ENCODE results near the gene RNF103. TPM values are rescaled to one million over a fixed set of nuclear protein-coding genes. Genes with fewer than 3 reads are reported as not detected.

Gene RNF103
- total RNA-seq, 1 experiment from 2014 or later, result 10.1 TPM

GRCh38 chr2:86617738-86618137, 5.9 kb downstream of the RNF103 start:
- Histone ChIP-seq H3K9me3 (ENCODE audit: low read depth, low read length, poor library complexity, severe bottlenecking) (no peaks in the 10 kb centered on the region), H3K27ac (ENCODE audit: low read depth, low read length, poor library complexity, severe bottlenecking) (no peak overlapping the region), H3K4me1 (ENCODE audit: insufficient read depth, low read length, poor library complexity, severe bottlenecking) (no peaks in the 10 kb centered on the region), H3K36me3 (ENCODE audit: insufficient read depth, low read length, poor library complexity, severe bottlenecking) (peaks cover 14% of the 10 kb centered on the region), H3K4me3 (ENCODE audit: low read depth, low read length, poor library complexity, severe bottlenecking) (no peak overlapping the region), H3K27me3 (replicated peaks; ENCODE audit: insufficient read depth, low read depth, low read length, poor library complexity) (no peaks in the 10 kb centered on the region)
- BruUV-seq (replicated peaks), result no TSS peak
- TF ChIP-seq EZH2 (IDR thresholded peaks at IDR 0.05; ENCODE audit: borderline replicate concordance, low read depth, low read length, poor library complexity, severe bottlenecking), result no peak
- TF ChIP-seq, protein P1, sequence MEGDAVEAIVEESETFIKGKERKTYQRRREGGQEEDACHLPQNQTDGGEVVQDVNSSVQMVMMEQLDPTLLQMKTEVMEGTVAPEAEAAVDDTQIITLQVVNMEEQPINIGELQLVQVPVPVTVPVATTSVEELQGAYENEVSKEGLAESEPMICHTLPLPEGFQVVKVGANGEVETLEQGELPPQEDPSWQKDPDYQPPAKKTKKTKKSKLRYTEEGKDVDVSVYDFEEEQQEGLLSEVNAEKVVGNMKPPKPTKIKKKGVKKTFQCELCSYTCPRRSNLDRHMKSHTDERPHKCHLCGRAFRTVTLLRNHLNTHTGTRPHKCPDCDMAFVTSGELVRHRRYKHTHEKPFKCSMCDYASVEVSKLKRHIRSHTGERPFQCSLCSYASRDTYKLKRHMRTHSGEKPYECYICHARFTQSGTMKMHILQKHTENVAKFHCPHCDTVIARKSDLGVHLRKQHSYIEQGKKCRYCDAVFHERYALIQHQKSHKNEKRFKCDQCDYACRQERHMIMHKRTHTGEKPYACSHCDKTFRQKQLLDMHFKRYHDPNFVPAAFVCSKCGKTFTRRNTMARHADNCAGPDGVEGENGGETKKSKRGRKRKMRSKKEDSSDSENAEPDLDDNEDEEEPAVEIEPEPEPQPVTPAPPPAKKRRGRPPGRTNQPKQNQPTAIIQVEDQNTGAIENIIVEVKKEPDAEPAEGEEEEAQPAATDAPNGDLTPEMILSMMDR (conservative IDR thresholded peaks at IDR 0.05; ENCODE audit: low read depth, low read length), result no peak
- ChIA-PET CTCF (no interaction called here), POLR2A (ENCODE audit: low non-redundant PET) (no interaction called here)
- intact Hi-C loops (cut with micrococcal nuclease; ENCODE audit: unreplicated experiment), result no loop called here
- DNase-seq (ENCODE audit: low spot score), result no peak

DNA sequence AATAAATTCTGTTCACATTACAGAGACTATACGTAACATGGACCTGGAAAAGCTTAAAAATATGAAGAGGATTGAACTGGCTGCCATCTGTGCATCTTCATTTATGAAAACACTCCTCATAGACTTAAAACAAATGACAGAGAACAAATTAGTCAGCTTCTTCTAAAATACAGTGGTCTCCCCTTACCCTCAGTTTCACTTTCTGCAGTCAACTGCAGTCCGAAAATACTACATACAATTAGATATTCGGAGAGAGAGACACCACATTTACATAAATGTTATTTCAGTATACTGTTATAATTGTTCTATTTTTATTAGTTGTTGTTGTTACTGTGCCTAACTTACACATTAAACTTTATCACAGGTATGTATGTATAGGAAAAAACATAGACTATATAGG, 6.5 kb downstream of the RNF103 start:
- no peak for DNase-seq (ENCODE audit: low spot score)
- POLR2A ChIA-PET (ENCODE audit: low non-redundant PET), result no interaction called here
- BruUV-seq (replicated peaks), result no TSS peak
- Histone ChIP-seq H3K4me3 (ENCODE audit: low read depth, low read length, poor library complexity, severe bottlenecking) (no peak overlapping the region), H3K27ac (ENCODE audit: low read depth, low read length, poor library complexity, severe bottlenecking) (no peak overlapping the region), H3K4me1 (ENCODE audit: insufficient read depth, low read length, poor library complexity, severe bottlenecking) (no peaks in the 10 kb centered on the region), H3K36me3 (ENCODE audit: insufficient read depth, low read length, poor library complexity, severe bottlenecking) (peaks cover 14% of the 10 kb centered on the region), H3K27me3 (replicated peaks; ENCODE audit: insufficient read depth, low read depth, low read length, poor library complexity) (no peaks in the 10 kb centered on the region), H3K9me3 (ENCODE audit: low read depth, low read length, poor library complexity, severe bottlenecking) (no peaks in the 10 kb centered on the region)
- intact Hi-C loops (cut with micrococcal nuclease; ENCODE audit: unreplicated experiment), result no loop called here
- TF ChIP-seq EZH2 (IDR thresholded peaks at IDR 0.05; ENCODE audit: borderline replicate concordance, low read depth, low read length, poor library complexity, severe bottlenecking), result no peak
- TF ChIP-seq, protein P1 (conservative IDR thresholded peaks at IDR 0.05; ENCODE audit: low read depth, low read length), result no peak
- CTCF ChIA-PET, result no interaction called here

- intact Hi-C loops (cut with micrococcal nuclease; ENCODE audit: unreplicated experiment), result no loop called here
- Histone ChIP-seq H3K27ac (ENCODE audit: low read depth, low read length, poor library complexity, severe bottlenecking) (no peak overlapping the region), H3K27me3 (replicated peaks; ENCODE audit: insufficient read depth, low read depth, low read length, poor library complexity) (no peaks in the 10 kb centered on the region), H3K4me1 (ENCODE audit: insufficient read depth, low read length, poor library complexity, severe bottlenecking) (no peaks in the 10 kb centered on the region), H3K36me3 (ENCODE audit: insufficient read depth, low read length, poor library complexity, severe bottlenecking) (peaks cover 14% of the 10 kb centered on the region), H3K4me3 (ENCODE audit: low read depth, low read length, poor library complexity, severe bottlenecking) (no peak overlapping the region), H3K9me3 (ENCODE audit: low read depth, low read length, poor library complexity, severe bottlenecking) (no peaks in the 10 kb centered on the region)
- ChIA-PET POLR2A (ENCODE audit: low non-redundant PET) (no interaction called here), CTCF (no interaction called here)
- no peak for DNase-seq (ENCODE audit: low spot score)
- TF ChIP-seq, protein P1 (conservative IDR thresholded peaks at IDR 0.05; ENCODE audit: low read depth, low read length), result no peak
- TF ChIP-seq EZH2 (IDR thresholded peaks at IDR 0.05; ENCODE audit: borderline replicate concordance, low read depth, low read length, poor library complexity, severe bottlenecking), result no peak
- no TSS peak for BruUV-seq (replicated peaks)
Observed at GRCh38 chr2:86616502-86616901, 7.2 kb downstream of the RNF103 start.

All from A673 (cell line).